CD4-positive, alpha-beta memory T cell (primary cell): ENCODE data around the gene NECAB2. TPM values are rescaled to one million over a fixed set of nuclear protein-coding genes. Genes with fewer than 3 reads are reported as not detected.

Experiments
- CTCF ChIA-PET: fragments of 350-600 bp; sonication (Branson Sonifier 250); formaldehyde crosslinking; loops from one replicate; lab custom pipeline; 2021; ENCODE audit warnings: inconsistent platforms; ENCODE audit not compliant: partially characterized antibody; lab: Charles Lee
- POLR2A ChIA-PET: fragments of 350-600 bp; sonication (Branson Sonifier 250); formaldehyde crosslinking; loops from one replicate; lab custom pipeline; 2021; ENCODE audit not compliant: partially characterized antibody; lab: Charles Lee
- DNase-seq, 5 donors: peaks; one replicate each; pipeline versions ENCODE4 v3.0.0 to v3.0.0-alpha.2; 2020 to 2022; ENCODE audit warnings: mixed read lengths in 1 of 5
- H3K27ac ChIP-seq: one replicate; pipeline ENCODE4 v1.7.0; 2013; ENCODE audit warnings: low read depth, low read length
- H3K27me3 ChIP-seq: 2 replicates; pipeline ENCODE4 v1.7.0; 2013; ENCODE audit warnings: mild to moderate bottlenecking, low read length, moderate library complexity; ENCODE audit not compliant: insufficient read depth
- H3K36me3 ChIP-seq: 2 replicates; pipeline ENCODE4 v1.7.0; 2013; ENCODE audit warnings: mild to moderate bottlenecking, low read length, moderate library complexity; ENCODE audit not compliant: insufficient read depth
- H3K4me1 ChIP-seq: 2 replicates; pipeline ENCODE4 v1.7.0; 2013; ENCODE audit warnings: mild to moderate bottlenecking, low read length, moderate library complexity; ENCODE audit not compliant: insufficient read depth
- H3K4me3 ChIP-seq, 2 donors: one replicate each; pipeline ENCODE4 v1.7.0; 2013; ENCODE audit warnings: low read length in 2 of 2, mild to moderate bottlenecking in 1 of 2
- H3K9me3 ChIP-seq, 2 donors: one replicate each; pipeline ENCODE4 v1.7.0; 2013; ENCODE audit warnings: low read length in 2 of 2, control low read depth in 1 of 2; ENCODE audit not compliant: control insufficient read depth in 1 of 2
- H3K27ac Mint-ChIP-seq, 7 donors: one replicate each; pipeline ENCODE4 v1.8.0; 2020 to 2021; ENCODE audit warnings: mixed read lengths in 7 of 7, mild to moderate bottlenecking in 6 of 7, inconsistent platforms in 3 of 7, moderate library complexity in 3 of 7
- H3K27me3 Mint-ChIP-seq, 2 donors: one replicate each; pipeline ENCODE4 v1.8.0; 2020 to 2021; ENCODE audit warnings: mixed read lengths in 2 of 2
- H3K36me3 Mint-ChIP-seq, 2 donors: one replicate each; pipeline ENCODE4 v1.8.0; 2020 to 2021; ENCODE audit warnings: mixed read lengths in 2 of 2, inconsistent platforms in 1 of 2, mild to moderate bottlenecking in 1 of 2
- H3K4me1 Mint-ChIP-seq, 4 donors: one replicate each; pipeline ENCODE4 v1.8.0; 2020 to 2021; ENCODE audit warnings: mixed read lengths in 4 of 4, mild to moderate bottlenecking in 1 of 4
- H3K4me3 Mint-ChIP-seq, 8 donors: one replicate each; pipeline ENCODE4 v1.8.0; 2020 to 2021; ENCODE audit warnings: mixed read lengths in 8 of 8, mild to moderate bottlenecking in 7 of 8, moderate library complexity in 6 of 8, inconsistent platforms in 3 of 8
- H3K9me3 Mint-ChIP-seq, 8 donors: one replicate each; pipeline ENCODE4 v1.8.0; 2020 to 2021; ENCODE audit warnings: mixed read lengths in 8 of 8, mild to moderate bottlenecking in 5 of 8, inconsistent platforms in 3 of 8, moderate library complexity in 1 of 8
- intact Hi-C: fragments of 100-400 bp; cut with micrococcal nuclease; formaldehyde crosslinking; loops from one replicate; pipeline ENCODE4 v1.15.1; 2023
- polyA plus RNA-seq, 2 donors: library from polyadenylated mRNA; unstranded; fragments of 300-500 nt; fragmentation: Illumina TruSeq; gene quantifications; one replicate each; pipeline ENCODE4 v1.2.3, GENCODE V29; 2021
- total RNA-seq, 2 experiments: library from RNA; stranded (reverse); gene quantifications; one replicate each; pipeline ENCODE4 v1.2.3, GENCODE V29; 2021

Gene NECAB2
- total and polyA plus RNA-seq, 4 experiments from 2014 or later, result not detected

DNA sequence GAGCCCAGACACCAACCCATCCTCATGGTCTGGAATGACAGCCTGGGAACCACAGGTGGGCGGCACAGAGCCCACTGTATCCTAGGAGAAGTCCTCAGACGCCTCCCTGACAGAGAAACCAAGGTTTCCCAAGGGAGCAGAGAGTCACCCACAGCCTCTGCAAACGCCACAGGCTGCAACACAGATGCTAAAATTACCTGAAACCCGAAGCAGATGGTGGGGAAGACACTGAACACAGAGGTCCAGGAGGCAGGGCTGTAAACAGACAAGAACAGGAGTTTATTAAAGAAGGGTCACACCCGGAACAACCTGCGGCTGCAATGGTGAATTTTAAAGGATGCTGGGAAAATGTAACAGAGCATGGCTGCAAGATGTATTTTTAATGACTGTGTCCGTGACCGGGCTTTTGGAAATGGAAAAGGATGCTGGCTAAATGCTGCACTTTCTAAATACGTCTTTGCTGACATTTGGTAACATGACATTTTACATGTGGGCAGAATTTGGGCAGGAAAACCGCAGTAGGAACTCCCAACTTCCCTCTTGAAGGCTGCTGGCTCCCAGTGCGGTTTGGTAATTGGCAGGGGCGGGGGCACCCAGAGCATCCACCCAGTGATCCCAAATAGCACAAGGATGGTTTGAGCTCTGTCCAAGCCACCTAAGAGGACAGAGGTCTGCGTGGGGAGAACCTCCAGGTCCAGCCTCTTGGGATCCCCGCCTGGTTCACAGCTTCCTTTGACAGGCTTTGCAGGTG is 61.4 kb downstream of the NECAB2 start:
- H3K27ac ChIP-seq, result no peak overlapping the region
- peaks cover 9% of the 10 kb centered on the region for H3K4me1 ChIP-seq
- Mint-ChIP-seq H3K9me3 (peaks cover 0 to 2% (median 0%) of the 10 kb centered on the region in 8 donors), H3K4me3 (no peak overlapping the region), H3K4me1 (peaks cover 3 to 14% (median 9%) of the 10 kb centered on the region in 4 donors), H3K27ac (no peak overlapping the region), H3K27me3 (peaks cover 6 to 14% of the 10 kb centered on the region in 2 donors), H3K36me3 (peaks cover 0 to 4% of the 10 kb centered on the region in 2 donors)
- H3K9me3 ChIP-seq, result no peaks in the 10 kb centered on the region
- DNase-seq, result no peak
- POLR2A ChIA-PET, result no interaction called here
- CTCF ChIA-PET, result no interaction called here
- H3K27me3 ChIP-seq, result no peaks in the 10 kb centered on the region
- H3K4me3 ChIP-seq, result no peak overlapping the region
- no peaks in the 10 kb centered on the region for H3K36me3 ChIP-seq
- intact Hi-C loops, result no loop called here

DNA sequence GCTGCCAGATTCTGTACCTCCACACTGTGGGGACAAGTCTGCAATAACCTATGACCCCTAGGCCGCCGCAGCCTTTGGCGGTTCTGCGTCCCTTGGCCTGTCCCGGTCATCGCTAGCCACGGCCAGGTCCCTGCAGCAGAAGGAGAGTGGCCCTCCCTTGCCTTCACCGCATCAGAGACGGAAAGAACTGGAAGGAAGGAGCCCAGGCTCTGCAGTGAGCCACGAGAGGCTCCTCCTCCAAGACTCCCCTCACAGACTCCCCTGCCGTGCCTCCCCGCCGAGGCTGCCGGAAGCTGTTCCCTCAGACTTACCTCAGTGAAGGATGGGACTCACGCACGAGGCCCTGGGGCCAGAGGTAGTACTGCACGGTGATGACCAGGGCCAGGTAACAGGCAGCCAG is 63.5 kb downstream of the NECAB2 start:
- peaks cover 0 to 4% of the 10 kb centered on the region in 2 donors for H3K36me3 Mint-ChIP-seq
- Histone ChIP-seq H3K4me3 (no peak overlapping the region), H3K9me3 (no peaks in the 10 kb centered on the region), H3K27ac (no peak overlapping the region), H3K4me1 (peaks cover 9% of the 10 kb centered on the region), H3K27me3 (no peaks in the 10 kb centered on the region), H3K36me3 (no peaks in the 10 kb centered on the region)
- ChIA-PET POLR2A (no interaction called here), CTCF (no interaction called here)
- H3K4me1 Mint-ChIP-seq, result peaks cover 3 to 14% (median 9%) of the 10 kb centered on the region in 4 donors
- H3K4me3 Mint-ChIP-seq, result no peak overlapping the region
- H3K27ac Mint-ChIP-seq, result no peak overlapping the region
- peaks cover 6 to 12% of the 10 kb centered on the region in 2 donors for H3K27me3 Mint-ChIP-seq
- intact Hi-C loops, result no loop called here
- H3K9me3 Mint-ChIP-seq, result peaks cover 0 to 10% (median 4%) of the 10 kb centered on the region in 8 donors
- no peak for DNase-seq

DNA sequence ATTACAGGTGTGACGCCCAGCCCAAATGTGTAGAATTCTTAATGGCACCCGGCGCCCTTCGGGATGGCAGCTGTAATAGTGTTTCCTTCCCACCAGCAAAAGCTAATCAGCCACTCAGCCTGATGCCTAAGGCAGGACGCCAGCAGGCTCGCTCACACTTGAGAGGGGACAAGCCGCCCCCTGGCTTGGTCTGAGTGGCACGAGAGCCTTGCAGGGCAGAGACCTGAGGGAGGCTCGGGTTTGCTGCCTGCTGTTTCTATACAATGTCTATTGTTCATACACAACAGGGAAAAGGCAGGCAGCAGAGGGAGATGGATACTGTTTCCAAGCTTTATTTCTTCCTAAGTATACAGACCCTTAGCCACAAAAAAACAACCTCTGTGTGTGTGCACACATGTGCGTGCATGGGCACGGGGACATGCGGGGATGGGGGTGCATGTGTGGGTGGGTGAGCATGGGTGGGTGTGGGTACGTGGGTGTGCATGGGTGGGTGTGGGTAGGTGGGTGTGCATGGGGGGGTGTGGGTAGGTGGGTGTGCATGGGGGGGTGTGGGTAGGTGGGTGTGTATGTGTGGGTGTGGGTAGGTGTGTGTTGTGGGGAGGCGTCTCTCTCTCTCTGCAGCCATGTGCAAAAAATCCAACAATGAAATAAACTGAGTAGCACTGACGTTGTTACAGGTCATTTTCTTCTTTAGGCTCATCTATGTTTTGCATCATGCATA is 64.6 kb downstream of the NECAB2 start:
- CTCF ChIA-PET, result no interaction called here
- Histone ChIP-seq H3K36me3 (no peaks in the 10 kb centered on the region), H3K9me3 (no peaks in the 10 kb centered on the region), H3K27ac (no peak overlapping the region), H3K4me3 (no peak overlapping the region), H3K4me1 (peaks cover 9% of the 10 kb centered on the region), H3K27me3 (no peaks in the 10 kb centered on the region)
- Mint-ChIP-seq H3K27me3 (peaks cover 6 to 8% of the 10 kb centered on the region in 2 donors), H3K4me3 (no peak overlapping the region), H3K36me3 (peaks cover 0 to 4% of the 10 kb centered on the region in 2 donors), H3K27ac (no peak overlapping the region), H3K9me3 (peaks cover 0 to 10% (median 4%) of the 10 kb centered on the region in 8 donors), H3K4me1 (peaks cover 3 to 14% (median 9%) of the 10 kb centered on the region in 4 donors)
- intact Hi-C loops, result no loop called here
- DNase-seq, result no peak
- POLR2A ChIA-PET, result no interaction called here

DNA sequence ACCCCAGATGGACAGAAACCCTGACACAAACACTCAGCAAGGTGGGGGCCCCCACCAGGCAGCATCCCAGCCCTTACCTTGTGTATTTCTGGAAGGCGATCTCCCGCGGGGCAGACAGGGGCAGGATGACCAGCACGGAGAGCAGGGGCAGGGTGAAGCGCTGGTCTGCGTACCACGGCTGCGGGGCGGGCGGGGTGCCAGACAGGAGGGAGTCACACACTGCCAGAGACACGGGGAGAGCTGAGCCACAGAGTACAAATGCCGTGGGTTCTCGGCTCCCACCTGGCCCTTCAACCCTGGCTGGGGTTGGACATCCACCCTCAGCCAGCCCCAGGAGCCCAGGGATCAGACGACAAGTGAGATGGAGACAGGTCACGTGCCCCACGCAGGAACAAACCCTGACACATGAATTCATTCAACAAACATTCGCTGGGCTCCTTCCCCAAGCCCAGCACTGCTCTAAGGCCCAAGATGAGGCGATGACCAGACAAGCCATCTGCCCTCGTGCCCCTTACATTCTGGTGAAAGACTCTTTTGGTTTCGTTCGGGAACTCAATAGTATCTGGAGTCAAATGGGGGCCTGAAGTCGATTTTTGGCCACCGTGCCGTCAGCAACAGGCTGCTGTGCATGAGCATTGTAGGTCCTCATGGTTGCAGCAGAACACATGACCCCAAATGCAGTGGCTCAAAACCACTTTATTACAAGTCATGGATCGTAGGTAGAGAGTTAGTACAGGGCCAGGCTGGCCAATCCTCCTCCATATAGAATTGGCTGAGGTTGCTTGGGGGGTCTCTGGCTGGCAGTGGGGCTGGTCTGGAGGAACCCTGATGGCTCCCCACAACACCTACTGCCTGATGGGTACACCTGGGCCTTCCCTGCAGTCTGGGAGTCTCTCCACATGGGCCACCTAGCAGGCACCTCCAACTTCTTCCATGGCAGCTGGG is 65.5 kb downstream of the NECAB2 start:
- peaks cover 9% of the 10 kb centered on the region for H3K4me1 ChIP-seq
- no peak overlapping the region for H3K4me3 ChIP-seq
- DNase-seq, result no peak
- no peaks in the 10 kb centered on the region for H3K36me3 Mint-ChIP-seq
- intact Hi-C loops, result no loop called here
- H3K9me3 Mint-ChIP-seq, result peaks cover 0 to 10% (median 4%) of the 10 kb centered on the region in 8 donors
- no peaks in the 10 kb centered on the region for H3K27me3 ChIP-seq
- ChIA-PET CTCF (no interaction called here), POLR2A (no interaction called here)
- no peak overlapping the region for H3K4me3 Mint-ChIP-seq
- no peak overlapping the region for H3K27ac ChIP-seq
- no peaks in the 10 kb centered on the region for H3K36me3 ChIP-seq
- H3K27ac Mint-ChIP-seq, result peak overlapping the region in 1 of 7 donors; percentile 78
- peaks cover 6% of the 10 kb centered on the region in 2 donors for H3K27me3 Mint-ChIP-seq
- peaks cover 3 to 14% (median 9%) of the 10 kb centered on the region in 4 donors for H3K4me1 Mint-ChIP-seq
- H3K9me3 ChIP-seq, result no peaks in the 10 kb centered on the region

DNA sequence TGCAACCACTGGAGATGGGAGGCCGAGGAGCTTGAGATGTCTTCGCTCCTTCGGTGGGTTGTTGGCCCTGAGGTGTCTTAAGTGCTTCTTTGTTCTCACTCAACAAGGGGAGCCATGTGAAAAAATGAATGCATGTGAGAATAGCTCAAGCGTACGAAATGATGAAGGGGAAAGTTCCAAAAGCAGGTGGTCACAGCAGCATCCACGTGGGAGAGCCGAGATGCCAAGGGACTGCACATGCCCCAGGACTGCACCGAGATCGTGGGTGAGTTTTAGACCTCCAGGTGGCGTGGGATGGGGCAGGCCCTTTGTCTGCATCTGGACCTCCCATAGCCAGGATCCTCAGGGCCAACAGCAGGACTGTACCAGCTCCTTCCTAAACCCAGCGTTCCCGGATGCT is 66.5 kb downstream of the NECAB2 start:
- Histone ChIP-seq H3K27me3 (no peaks in the 10 kb centered on the region), H3K9me3 (no peaks in the 10 kb centered on the region), H3K36me3 (no peaks in the 10 kb centered on the region), H3K4me3 (no peak overlapping the region), H3K27ac (no peak overlapping the region), H3K4me1 (peaks cover 3% of the 10 kb centered on the region)
- no peak for DNase-seq
- intact Hi-C loops, result no loop called here
- ChIA-PET CTCF (no interaction called here), POLR2A (no interaction called here)
- H3K9me3 Mint-ChIP-seq, result peaks cover 0 to 10% (median 4%) of the 10 kb centered on the region in 8 donors
- no peak overlapping the region for H3K4me3 Mint-ChIP-seq
- H3K27me3 Mint-ChIP-seq, result peaks cover 6% of the 10 kb centered on the region in 2 donors
- H3K4me1 Mint-ChIP-seq, result peaks cover under 1 to 10% (median 5%) of the 10 kb centered on the region in 4 donors
- no peak overlapping the region for H3K27ac Mint-ChIP-seq
- H3K36me3 Mint-ChIP-seq, result no peaks in the 10 kb centered on the region

DNA sequence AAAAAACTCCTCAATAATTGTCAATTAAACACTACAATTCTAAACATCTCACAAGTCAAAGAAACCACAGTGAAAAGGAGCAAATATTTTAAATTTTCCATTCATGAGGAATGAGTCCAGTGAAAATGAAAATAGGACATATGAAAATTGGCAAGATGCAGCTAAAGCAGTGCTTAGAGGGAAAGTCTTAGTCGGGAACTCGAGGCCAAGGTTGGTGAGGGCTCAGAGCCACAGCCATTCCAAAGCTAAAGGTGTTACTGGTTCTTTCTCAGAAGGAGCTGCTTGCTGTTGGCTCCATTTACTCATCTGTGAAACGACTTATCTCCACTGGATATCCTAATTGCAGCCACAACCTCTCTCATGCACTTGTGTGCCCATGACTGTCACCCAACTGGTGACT is 68.1 kb downstream of the NECAB2 start:
- Histone ChIP-seq H3K4me3 (no peak overlapping the region), H3K36me3 (no peaks in the 10 kb centered on the region), H3K9me3 (no peaks in the 10 kb centered on the region), H3K4me1 (no peaks in the 10 kb centered on the region), H3K27me3 (no peaks in the 10 kb centered on the region), H3K27ac (no peak overlapping the region)
- no peaks in the 10 kb centered on the region for H3K36me3 Mint-ChIP-seq
- H3K4me3 Mint-ChIP-seq, result no peak overlapping the region
- peaks cover 0 to 10% (median 4%) of the 10 kb centered on the region in 8 donors for H3K9me3 Mint-ChIP-seq
- peaks cover under 1 to 2% of the 10 kb centered on the region in 2 donors for H3K27me3 Mint-ChIP-seq
- H3K27ac Mint-ChIP-seq, result no peak overlapping the region
- POLR2A ChIA-PET, result no interaction called here
- H3K4me1 Mint-ChIP-seq, result no peaks in the 10 kb centered on the region
- CTCF ChIA-PET, result no interaction called here
- intact Hi-C loops, result no loop called here
- no peak for DNase-seq
